IPS DF 6.9 (cell line): Measurements from ENCODE around the gene TTC17.
"Not testable (repeated sequence)": the region's sequence is repeated elsewhere in the genome, so short reads cannot be mapped to it uniquely, and the experiment has no call there.

Source experiments
- DNase-seq: peaks from one replicate; pipeline ENCODE4 v3.0.0-alpha.2; 2013; ENCODE audit warnings: low read depth, low spot score
- H3K27ac ChIP-seq: one replicate; pipeline ENCODE4 v1.5.1; 2013; ENCODE audit warnings: low read length, control low read depth
- H3K27me3 ChIP-seq: 2 replicates; pipeline ENCODE4 v1.6.1; 2013; ENCODE audit warnings: mild to moderate bottlenecking, low read length; ENCODE audit not compliant: control insufficient read depth, insufficient read depth
- H3K36me3 ChIP-seq: 2 replicates; pipeline ENCODE4 v1.6.1; 2013; ENCODE audit warnings: low read length; ENCODE audit not compliant: control insufficient read depth, insufficient read depth
- H3K4me1 ChIP-seq: 2 replicates; pipeline ENCODE4 v1.6.1; 2013; ENCODE audit warnings: low read length; ENCODE audit not compliant: control insufficient read depth, insufficient read depth
- H3K4me3 ChIP-seq: 2 replicates; pipeline ENCODE4 v1.5.1; 2013; ENCODE audit warnings: mild to moderate bottlenecking, low read length
- H3K9me3 ChIP-seq: 2 replicates; pipeline ENCODE4 v1.6.1; 2013; ENCODE audit warnings: low read length, inconsistent platforms; ENCODE audit not compliant: control insufficient read depth, insufficient read depth
- WGBS: extraction: QIAGEN DNeasy Blood & Tissue Kit; methylation state at CpG from one replicate; pipeline ENCODE4 v1.1.7; 2013; ENCODE audit warnings: mixed read lengths, missing lambda C conversion rate; ENCODE audit not compliant: insufficient read length, insufficient coverage; 5-methylcytosine and 5-hydroxymethylcytosine counted together

Gene TTC17, protein sequence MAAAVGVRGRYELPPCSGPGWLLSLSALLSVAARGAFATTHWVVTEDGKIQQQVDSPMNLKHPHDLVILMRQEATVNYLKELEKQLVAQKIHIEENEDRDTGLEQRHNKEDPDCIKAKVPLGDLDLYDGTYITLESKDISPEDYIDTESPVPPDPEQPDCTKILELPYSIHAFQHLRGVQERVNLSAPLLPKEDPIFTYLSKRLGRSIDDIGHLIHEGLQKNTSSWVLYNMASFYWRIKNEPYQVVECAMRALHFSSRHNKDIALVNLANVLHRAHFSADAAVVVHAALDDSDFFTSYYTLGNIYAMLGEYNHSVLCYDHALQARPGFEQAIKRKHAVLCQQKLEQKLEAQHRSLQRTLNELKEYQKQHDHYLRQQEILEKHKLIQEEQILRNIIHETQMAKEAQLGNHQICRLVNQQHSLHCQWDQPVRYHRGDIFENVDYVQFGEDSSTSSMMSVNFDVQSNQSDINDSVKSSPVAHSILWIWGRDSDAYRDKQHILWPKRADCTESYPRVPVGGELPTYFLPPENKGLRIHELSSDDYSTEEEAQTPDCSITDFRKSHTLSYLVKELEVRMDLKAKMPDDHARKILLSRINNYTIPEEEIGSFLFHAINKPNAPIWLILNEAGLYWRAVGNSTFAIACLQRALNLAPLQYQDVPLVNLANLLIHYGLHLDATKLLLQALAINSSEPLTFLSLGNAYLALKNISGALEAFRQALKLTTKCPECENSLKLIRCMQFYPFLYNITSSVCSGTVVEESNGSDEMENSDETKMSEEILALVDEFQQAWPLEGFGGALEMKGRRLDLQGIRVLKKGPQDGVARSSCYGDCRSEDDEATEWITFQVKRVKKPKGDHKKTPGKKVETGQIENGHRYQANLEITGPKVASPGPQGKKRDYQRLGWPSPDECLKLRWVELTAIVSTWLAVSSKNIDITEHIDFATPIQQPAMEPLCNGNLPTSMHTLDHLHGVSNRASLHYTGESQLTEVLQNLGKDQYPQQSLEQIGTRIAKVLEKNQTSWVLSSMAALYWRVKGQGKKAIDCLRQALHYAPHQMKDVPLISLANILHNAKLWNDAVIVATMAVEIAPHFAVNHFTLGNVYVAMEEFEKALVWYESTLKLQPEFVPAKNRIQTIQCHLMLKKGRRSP

DNA sequence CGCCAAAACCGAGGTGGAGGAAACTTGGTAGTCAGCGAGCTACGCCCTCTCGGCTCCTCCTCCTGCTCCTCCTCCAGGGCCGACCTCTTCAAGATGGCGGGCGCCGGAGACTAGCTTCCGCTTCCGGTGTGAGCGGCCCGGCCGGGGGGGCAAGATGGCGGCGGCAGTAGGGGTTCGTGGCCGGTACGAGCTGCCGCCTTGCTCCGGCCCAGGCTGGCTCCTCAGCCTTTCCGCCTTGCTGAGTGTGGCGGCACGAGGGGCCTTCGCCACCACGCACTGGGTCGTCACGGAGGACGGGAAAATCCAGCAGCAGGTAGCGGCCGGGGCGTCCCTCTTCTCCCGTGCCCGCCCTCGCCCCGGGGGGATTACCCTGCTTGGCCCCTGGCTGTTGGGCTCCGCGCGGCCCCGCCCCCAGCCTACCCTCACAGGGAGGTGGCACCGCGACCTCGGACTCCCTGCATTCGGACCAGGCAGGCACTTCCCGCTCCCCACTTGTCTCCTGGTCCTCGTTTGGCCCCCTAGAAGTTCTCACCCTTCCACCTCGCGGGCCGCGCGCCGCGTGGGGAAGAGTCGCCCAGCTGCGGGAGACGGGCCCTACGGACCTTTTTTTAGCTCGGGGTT is at the start of gene TTC17:
Gene TTC17 (plus strand): TSS at position 120 of the 621 bp plus-strand sequence. CDS start 35 bp downstream, at position 155.
- WGBS, result no CpG with 5 or more reads among the region's 58 CpGs
- no peaks in the 10 kb centered on the region for H3K9me3 ChIP-seq
- H3K27ac ChIP-seq, result no peak within 1 kb of the TSS
- H3K4me1 ChIP-seq, result 0 out of 2 replicates have a peak, but pooled peaks cover 3% of the 10 kb centered on the region
- H3K27me3 ChIP-seq, result no peaks in the 10 kb centered on the region
- peak; percentile 81 for DNase-seq
- H3K4me3 ChIP-seq, result peak within 1 kb of the TSS; percentile 73; the same call in 1 of the 2 replicates
- no peaks in the 10 kb centered on the region for H3K36me3 ChIP-seq

DNA sequence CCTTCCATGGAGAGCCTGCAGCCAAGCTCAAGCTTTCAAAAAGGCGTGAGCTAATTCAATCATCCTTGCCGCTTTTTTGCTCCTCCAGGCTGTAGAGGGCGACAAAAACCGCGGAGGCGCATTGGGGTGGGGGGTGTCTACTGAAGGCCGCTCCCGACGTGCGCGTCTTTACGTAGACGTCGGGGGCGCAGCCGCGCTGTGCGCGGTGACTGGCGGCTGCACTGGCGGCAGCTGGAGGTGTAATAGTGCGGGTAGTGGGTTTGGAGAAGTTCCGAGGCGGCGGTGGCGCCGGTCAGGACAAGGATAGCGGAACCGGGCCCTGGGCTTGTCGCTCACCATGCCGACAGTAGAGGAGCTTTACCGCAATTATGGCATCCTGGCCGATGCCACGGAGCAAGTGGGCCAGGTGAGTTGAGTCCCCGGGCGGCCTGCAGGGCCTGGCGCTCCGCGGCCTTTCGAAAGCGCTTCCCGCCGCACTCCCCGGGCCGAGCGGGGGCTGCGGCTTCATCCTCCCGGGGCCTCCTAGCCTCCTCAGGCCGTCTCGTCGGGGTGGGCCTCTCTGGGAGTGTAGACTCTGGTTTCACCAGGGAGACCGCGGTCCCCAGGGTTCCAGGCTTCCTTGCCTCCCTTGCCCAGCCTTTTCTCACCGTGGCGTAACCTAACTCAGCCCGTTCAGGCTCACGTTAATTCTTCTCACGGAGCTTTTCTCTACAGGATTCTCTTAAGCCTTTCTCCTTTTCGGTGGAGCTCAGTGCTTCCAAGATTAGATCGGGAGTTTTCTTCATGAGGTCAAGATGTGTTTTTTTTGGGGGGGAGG is 46.7 kb upstream of the TTC17 start, which contains the start of gene API5:
Gene API5 (plus strand): TSS at position 206 of the 817 bp plus-strand sequence. CDS start 132 bp downstream, at position 338.
- peak within 1 kb of the TSS; percentile 98 for H3K4me3 ChIP-seq
- no peaks in the 10 kb centered on the region for H3K9me3 ChIP-seq
- H3K27me3 ChIP-seq, result no peaks in the 10 kb centered on the region
- no peaks in the 10 kb centered on the region for H3K4me1 ChIP-seq
- H3K36me3 ChIP-seq, result no peaks in the 10 kb centered on the region
- peak; percentile 88 for DNase-seq
- WGBS, result no CpG with 5 or more reads among the region's 60 CpGs
- H3K27ac ChIP-seq, result no peak within 1 kb of the TSS

DNA sequence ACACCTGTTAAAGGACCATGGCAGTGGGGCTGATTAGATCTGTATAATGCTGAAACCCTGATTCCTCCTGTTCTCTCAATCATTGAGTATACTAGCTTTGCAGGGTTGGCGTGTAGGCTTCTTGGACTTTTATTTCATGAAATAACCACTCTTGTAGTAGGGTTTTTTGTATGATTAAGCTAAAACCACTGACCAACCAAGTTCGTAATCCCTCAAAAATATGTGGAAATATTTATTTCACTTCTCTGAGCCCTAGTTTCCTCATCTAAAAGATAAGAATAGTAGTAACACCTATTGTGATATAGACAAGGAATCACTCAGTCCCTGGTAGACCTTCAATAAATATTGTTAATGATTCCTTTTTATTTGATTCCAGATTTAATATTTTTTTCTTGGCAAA is 42.8 kb upstream of the TTC17 start:
- H3K36me3 ChIP-seq, result no peaks in the 10 kb centered on the region; the same call in 1 of the 2 replicates
- no peaks in the 10 kb centered on the region for H3K9me3 ChIP-seq
- H3K4me3 ChIP-seq, result no peak overlapping the region
- no CpG with 5 or more reads among the region's 2 CpGs for WGBS
- no peaks in the 10 kb centered on the region for H3K4me1 ChIP-seq
- no peaks in the 10 kb centered on the region for H3K27me3 ChIP-seq
- H3K27ac ChIP-seq, result no peak overlapping the region
- DNase-seq, result no peak

DNA sequence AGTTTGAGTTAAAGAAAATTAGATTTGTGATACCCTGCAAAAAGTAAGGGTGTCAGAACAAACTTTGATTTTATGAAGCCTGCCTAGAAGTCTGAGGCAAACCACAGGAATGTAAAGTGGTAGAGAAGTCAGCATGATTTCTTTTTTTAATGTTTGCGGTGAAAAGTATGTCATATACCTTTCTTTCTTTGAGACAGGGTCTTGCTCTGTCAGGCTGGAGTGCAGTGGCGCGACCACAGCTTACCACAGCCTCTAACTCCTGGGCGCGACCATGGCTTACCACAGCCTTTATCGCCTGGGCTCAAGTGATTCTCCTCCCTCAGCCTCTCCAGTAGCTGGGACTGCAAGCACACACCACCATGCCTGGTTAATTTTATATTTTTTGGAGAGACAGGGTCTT is 42.3 kb upstream of the TTC17 start:
- no peaks in the 10 kb centered on the region; the same call in 1 of the 2 replicates for H3K36me3 ChIP-seq

DNA sequence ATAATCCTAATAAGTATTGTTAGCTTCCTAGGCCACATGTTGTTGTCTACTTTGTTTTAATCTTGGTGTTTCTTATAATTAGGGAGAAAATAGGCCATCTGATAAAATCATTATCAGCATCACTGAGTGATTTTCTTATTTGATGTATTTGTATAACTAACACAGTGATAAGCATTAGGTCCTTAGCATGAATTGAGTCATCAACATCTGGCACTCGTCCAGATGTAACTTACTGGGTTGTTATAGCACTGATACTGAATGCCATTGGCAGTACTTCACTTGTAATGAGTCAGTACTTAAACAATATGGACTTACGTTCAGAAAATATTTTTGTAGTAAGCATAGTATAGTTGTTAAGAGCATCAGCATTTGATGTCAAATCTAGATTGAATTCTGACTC is 30.7 kb upstream of the TTC17 start:
- Histone ChIP-seq H3K4me3 (no peak overlapping the region), H3K4me1 (no peaks in the 10 kb centered on the region), H3K36me3 (peaks cover 16% of the 10 kb centered on the region; the same call in 1 of the 2 replicates), H3K27me3 (no peaks in the 10 kb centered on the region), H3K9me3 (no peaks in the 10 kb centered on the region), H3K27ac (no peak overlapping the region)
- no CpG with 5 or more reads among the region's 2 CpGs for WGBS
- DNase-seq, result no peak

More for the DNA sequence above, 42.3 kb upstream of the TTC17 start:
- no peak for DNase-seq
- H3K4me1 ChIP-seq, result no peaks in the 10 kb centered on the region
- H3K27ac ChIP-seq, result no peak overlapping the region
- H3K4me3 ChIP-seq, result no peak overlapping the region
- WGBS, result no CpG with 5 or more reads among the region's 6 CpGs
- H3K27me3 ChIP-seq, result no peaks in the 10 kb centered on the region
- no peaks in the 10 kb centered on the region for H3K9me3 ChIP-seq

DNA sequence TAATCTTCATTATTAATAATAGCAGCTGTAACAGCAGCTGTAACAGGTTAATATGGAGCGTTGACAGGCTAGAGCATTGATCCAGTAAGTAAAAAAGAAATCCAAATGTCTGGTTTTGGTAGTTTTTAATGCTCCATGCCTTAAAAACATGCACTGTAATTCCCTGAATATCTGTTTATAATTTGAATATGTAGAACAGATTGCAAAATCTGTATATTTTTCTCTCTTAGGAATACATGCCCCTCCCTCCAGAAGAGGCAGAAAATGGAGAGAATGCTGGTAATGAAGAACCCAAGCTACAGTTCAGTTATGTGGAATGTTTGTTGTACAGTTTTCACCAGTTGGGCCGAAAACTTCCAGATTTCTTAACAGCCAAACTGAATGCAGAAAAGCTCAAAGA is 30.2 kb upstream of the TTC17 start:
- DNase-seq, result no peak
- no peaks in the 10 kb centered on the region for H3K4me1 ChIP-seq

DNA sequence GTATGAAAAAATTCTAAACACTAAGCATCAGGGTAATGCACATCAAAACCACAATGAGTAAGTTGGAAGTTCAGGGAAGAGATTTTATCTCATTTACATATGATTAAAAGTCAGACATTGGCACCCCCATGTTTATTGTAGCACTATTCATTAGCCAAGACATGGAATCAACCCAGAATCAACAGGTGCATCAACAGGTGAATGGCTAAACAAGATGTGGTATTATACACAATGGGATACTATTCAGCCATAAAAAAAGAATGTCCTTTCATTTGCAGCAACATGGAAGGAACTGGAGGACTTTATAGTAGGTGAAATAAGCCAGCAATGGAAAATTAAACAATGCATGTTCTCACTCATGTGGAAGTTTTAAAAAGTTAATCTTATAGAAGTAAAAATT is 17.6 kb upstream of the TTC17 start:
- no peaks in the 10 kb centered on the region for H3K27me3 ChIP-seq
- H3K27ac ChIP-seq, result no peak overlapping the region
- H3K36me3 ChIP-seq, result peaks cover 4% of the 10 kb centered on the region; the same call in 1 of the 2 replicates
- DNase-seq, result no peak
- no peaks in the 10 kb centered on the region for H3K4me1 ChIP-seq
- no peak overlapping the region for H3K4me3 ChIP-seq
- no peaks in the 10 kb centered on the region for H3K9me3 ChIP-seq

More for the DNA sequence above, 30.2 kb upstream of the TTC17 start:
- Histone ChIP-seq H3K36me3 (peaks cover 13% of the 10 kb centered on the region; the same call in 1 of the 2 replicates), H3K27ac (no peak overlapping the region), H3K27me3 (no peaks in the 10 kb centered on the region), H3K4me3 (no peak overlapping the region), H3K9me3 (no peaks in the 10 kb centered on the region)
- no CpG with 5 or more reads among the region's 2 CpGs for WGBS

DNA sequence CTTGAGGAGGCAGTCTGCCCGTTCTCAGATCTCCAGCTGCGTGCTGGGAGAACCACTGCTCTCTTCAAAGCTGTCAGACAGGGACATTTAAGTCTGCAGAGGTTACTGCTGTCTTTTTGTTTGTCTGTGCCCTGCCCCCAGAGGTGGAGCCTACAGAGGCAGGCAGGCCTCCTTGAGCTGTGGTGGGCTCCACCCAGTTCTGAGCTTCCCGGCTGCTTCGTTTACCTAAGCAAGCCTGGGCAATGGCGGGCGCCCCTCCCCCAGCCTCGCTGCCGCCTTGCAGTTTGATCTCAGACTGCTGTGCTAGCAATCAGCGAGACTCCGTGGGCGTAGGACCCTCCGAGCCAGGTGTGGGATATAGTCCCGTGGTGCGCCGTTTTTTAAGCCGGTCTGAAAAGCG is 7.3 kb upstream of the TTC17 start:
- not testable (repeated sequence) for H3K4me1 ChIP-seq, H3K9me3 ChIP-seq, H3K4me3 ChIP-seq, H3K27me3 ChIP-seq, DNase-seq, H3K36me3 ChIP-seq, H3K27ac ChIP-seq
- no CpG with 5 or more reads among the region's 17 CpGs for WGBS

DNA sequence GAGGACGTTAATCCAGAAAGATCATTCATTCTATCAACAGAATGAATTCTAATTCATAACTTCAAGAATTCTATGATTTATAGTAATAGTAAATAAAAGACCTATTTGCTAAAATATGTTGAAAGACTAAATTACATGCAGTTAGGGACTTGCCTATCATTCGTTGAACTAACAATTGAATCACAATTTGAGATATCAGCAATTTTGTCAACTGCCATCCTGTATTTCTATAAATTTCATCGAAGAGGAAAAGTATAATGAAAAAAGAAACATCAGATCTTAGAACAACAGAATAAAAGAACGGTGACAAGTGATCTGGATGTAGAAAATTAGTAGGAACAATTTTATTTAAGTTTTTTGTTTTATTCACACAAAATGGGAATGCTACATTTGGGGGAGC is 4.4 kb upstream of the TTC17 start:
- no CpG with 5 or more reads among the region's 4 CpGs for WGBS
- Histone ChIP-seq H3K27me3 (no peaks in the 10 kb centered on the region), H3K36me3 (no peaks in the 10 kb centered on the region), H3K4me3 (no peak overlapping the region), H3K4me1 (0 out of 2 replicates have a peak, but pooled peaks cover 3% of the 10 kb centered on the region), H3K27ac (no peak overlapping the region), H3K9me3 (no peaks in the 10 kb centered on the region)
- DNase-seq, result no peak
